ENCODE results near the gene SMIM3.
"Not testable (repeated sequence)": the region's sequence is repeated elsewhere in the genome, so short reads cannot be mapped to it uniquely, and the experiment has no call there.

Gene SMIM3

GRCh38 chr5:150765799-150766169 is 12.8 kb upstream of the SMIM3 start:
- no peak for DNase-seq

- no peak for DNase-seq
Measured at GRCh38 chr5:150766251-150766650, 12.3 kb upstream of the SMIM3 start.

- no peak for DNase-seq
Measured at GRCh38 chr5:150771034-150771795, 7.3 kb upstream of the SMIM3 start.

- no peak for DNase-seq
Measured at GRCh38 chr5:150774145-150774544, 4.4 kb upstream of the SMIM3 start.

GRCh38 chr5:150777685-150778084 is 872 bp upstream of the SMIM3 start:
- no peak for DNase-seq

- DNase-seq = no peak
Measured at GRCh38 chr5:150778088-150778516, 455 bp upstream of the SMIM3 start.

- DNase-seq = no peak
Measured at GRCh38 chr5:150779397-150780186, 1.0 kb downstream of the SMIM3 start.

- no peak for DNase-seq
Measured at GRCh38 chr5:150780187-150780692, 1.7 kb downstream of the SMIM3 start.

GRCh38 chr5:150780816-150781221 is 2.3 kb downstream of the SMIM3 start:
- DNase-seq = no peak

- no peak for DNase-seq
Measured at GRCh38 chr5:150781706-150782614, 3.4 kb downstream of the SMIM3 start.

GRCh38 chr5:150782850-150783249 is 4.3 kb downstream of the SMIM3 start:
- DNase-seq = no peak

GRCh38 chr5:150783422-150783928 is 4.9 kb downstream of the SMIM3 start:
- DNase-seq = peak; percentile 66

GRCh38 chr5:150785950-150786349 is 7.4 kb downstream of the SMIM3 start:
- DNase-seq = no peak

GRCh38 chr5:150786876-150787275 is 8.3 kb downstream of the SMIM3 start:
- DNase-seq = no peak

GRCh38 chr5:150787656-150788055 is 9.1 kb downstream of the SMIM3 start:
- no peak for DNase-seq

- DNase-seq = no peak
Measured at GRCh38 chr5:150788977-150789376, 10.4 kb downstream of the SMIM3 start.

GRCh38 chr5:150789450-150789849 is 10.9 kb downstream of the SMIM3 start:
- no peak for DNase-seq

- DNase-seq = peak; percentile 76
Measured at GRCh38 chr5:150789943-150790611, 11.5 kb downstream of the SMIM3 start.

GRCh38 chr5:150791536-150791935 is 13.0 kb downstream of the SMIM3 start:
- DNase-seq = no peak

GRCh38 chr5:150793423-150793888 is 14.9 kb downstream of the SMIM3 start:
- not testable (repeated sequence) for DNase-seq

GRCh38 chr5:150794927-150795326 is 16.4 kb downstream of the SMIM3 start:
- no peak for DNase-seq

- DNase-seq = no peak
Measured at GRCh38 chr5:150797384-150797783, 18.8 kb downstream of the SMIM3 start.

Measured in stimulated activated naive CD4-positive, alpha-beta T cell treated with Interleukin-2 at 50 U/mL for 16 hours (primary cell).